Gastrocnemius medialis (tissue), 4 donors: ENCODE data around the gene FLT4. TPM values are rescaled to one million over a fixed set of nuclear protein-coding genes. Genes with fewer than 3 reads are reported as not detected.

ENCODE experiments used
- ATAC-seq, 2 donors: fragments of 150-250 bp; one replicate each; pipeline ENCODE4 v1.9.1; 2016
- DNase-seq, 2 donors: peaks; one replicate each; pipeline ENCODE4 v3.0.0-alpha.2; 2019
- H3K27ac ChIP-seq, 4 donors: fragments of 200-600 bp; sonication (generic); 1 replicate in 1 of 4; 2 replicates in 3 of 4; pipeline ENCODE4 v1.5.1; 2016 to 2018; ENCODE audit warnings: mild to moderate bottlenecking in 2 of 4, moderate library complexity in 1 of 4
- H3K27me3 ChIP-seq, 3 donors: fragments of 200-600 bp; sonication (generic) in 2 of 3; 1 replicate in 1 of 3; 2 replicates in 2 of 3; pipeline versions ENCODE4 v1.5.1 to v1.6.0; 2016 to 2019; ENCODE audit warnings: mild to moderate bottlenecking in 1 of 3, moderate library complexity in 1 of 3
- H3K36me3 ChIP-seq, 2 donors: fragments of 200-600 bp; sonication (generic) in 1 of 2; one replicate each; pipeline ENCODE4 v1.5.1; 2017 to 2018
- H3K4me1 ChIP-seq, 2 donors: fragments of 200-600 bp; sonication (generic) in 1 of 2; one replicate each; pipeline ENCODE4 v1.5.1; 2016 to 2017; ENCODE audit warnings: mild to moderate bottlenecking in 2 of 2
- H3K4me3 ChIP-seq, 4 donors: fragments of 200-600 bp; sonication (generic) in 3 of 4; 1 replicate in 1 of 4; 2 replicates in 3 of 4; pipeline ENCODE4 v1.5.1; 2016 to 2019; ENCODE audit warnings: mild to moderate bottlenecking in 2 of 4
- H3K9me3 ChIP-seq, 3 donors: fragments of 200-600 bp; sonication (generic) in 2 of 3; 1 replicate in 1 of 3; 2 replicates in 2 of 3; pipeline ENCODE4 v1.5.1; 2016 to 2019
- POLR2A ChIP-seq, 2 donors: fragments of 450-650 bp; IDR thresholded peaks; one replicate each; pipeline ENCODE4 v1.6.1; 2017; ENCODE audit warnings: antibody characterized with exemption in 2 of 2, mild to moderate bottlenecking in 2 of 2, moderate library complexity in 2 of 2
- in situ Hi-C, 4 donors: fragments of 200-750 bp; cut with MboI; loops; one replicate each; pipeline versions ENCODE4 v1.15.0 to v1.8.0; 2017; ENCODE audit warnings: low sequenced_read_pairs in 4 of 4
- intact Hi-C: fragments of 100-400 bp; cut with DNase I; formaldehyde crosslinking; loops from one replicate; pipeline ENCODE4 v1.15.1; 2023; ENCODE audit warnings: low total_unique reads
- total RNA-seq, 4 donors: library from RNA; depleted of rRNA; stranded (reverse); fragments of >200 nt; gene quantifications; one replicate each; pipeline versions ENCODE4 v1.1.0 to v1.2.3, GENCODE V29; 2016
- TF ChIP-seq, protein P1 (sequence below), 5 experiments: fragments of 450-650 bp in 3 of 5; fragments of 200-600 bp in 2 of 5; sonication (generic) in 2 of 5; IDR thresholded peaks in 4 of 5; conservative IDR thresholded peaks in 1 of 5; 1 replicate in 4 of 5; 2 replicates in 1 of 5; pipeline ENCODE4 v1.5.1; 2016 to 2019; ENCODE audit warnings: antibody characterized with exemption in 5 of 5, mild to moderate bottlenecking in 3 of 5, moderate library complexity in 3 of 5

Gene FLT4
- total RNA-seq, 4 donors from 2014 or later: 2.6 to 4.7 (median 2.9) TPM

DNA sequence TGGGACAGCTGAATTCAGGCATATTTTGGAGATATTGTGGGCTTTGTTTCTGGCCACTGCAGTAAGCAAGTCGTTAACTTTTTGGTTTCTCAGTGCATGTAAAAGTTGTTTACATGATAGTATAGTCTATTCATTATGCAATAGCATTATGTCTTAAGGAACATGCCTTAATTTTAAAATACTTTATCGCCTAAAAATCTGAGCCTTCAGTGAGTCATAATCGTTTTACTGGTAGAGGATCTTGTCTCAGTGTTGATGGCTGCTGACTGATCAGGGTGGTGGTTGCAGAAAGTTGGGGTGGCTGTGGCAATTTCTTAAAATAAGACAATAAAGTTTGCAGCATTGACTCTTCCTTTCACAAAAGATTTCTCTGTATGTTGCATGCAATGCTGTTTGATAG, 63.2 kb downstream of the FLT4 start:
- Histone ChIP-seq H3K36me3 (no peaks in the 10 kb centered on the region), H3K27ac (no peak overlapping the region), H3K4me1 (no peaks in the 10 kb centered on the region), H3K4me3 (no peak overlapping the region), H3K9me3 (no peaks in the 10 kb centered on the region), H3K27me3 (peaks cover 14 to 22% (median 19%) of the 10 kb centered on the region in 3 donors)
- intact Hi-C loops: no loop called here
- TF ChIP-seq, protein P1, sequence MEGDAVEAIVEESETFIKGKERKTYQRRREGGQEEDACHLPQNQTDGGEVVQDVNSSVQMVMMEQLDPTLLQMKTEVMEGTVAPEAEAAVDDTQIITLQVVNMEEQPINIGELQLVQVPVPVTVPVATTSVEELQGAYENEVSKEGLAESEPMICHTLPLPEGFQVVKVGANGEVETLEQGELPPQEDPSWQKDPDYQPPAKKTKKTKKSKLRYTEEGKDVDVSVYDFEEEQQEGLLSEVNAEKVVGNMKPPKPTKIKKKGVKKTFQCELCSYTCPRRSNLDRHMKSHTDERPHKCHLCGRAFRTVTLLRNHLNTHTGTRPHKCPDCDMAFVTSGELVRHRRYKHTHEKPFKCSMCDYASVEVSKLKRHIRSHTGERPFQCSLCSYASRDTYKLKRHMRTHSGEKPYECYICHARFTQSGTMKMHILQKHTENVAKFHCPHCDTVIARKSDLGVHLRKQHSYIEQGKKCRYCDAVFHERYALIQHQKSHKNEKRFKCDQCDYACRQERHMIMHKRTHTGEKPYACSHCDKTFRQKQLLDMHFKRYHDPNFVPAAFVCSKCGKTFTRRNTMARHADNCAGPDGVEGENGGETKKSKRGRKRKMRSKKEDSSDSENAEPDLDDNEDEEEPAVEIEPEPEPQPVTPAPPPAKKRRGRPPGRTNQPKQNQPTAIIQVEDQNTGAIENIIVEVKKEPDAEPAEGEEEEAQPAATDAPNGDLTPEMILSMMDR (IDR thresholded peaks at IDR 0.05 in 4 of 5, conservative IDR thresholded peaks at IDR 0.05 in 1 of 5): no peak
- no peak for TF ChIP-seq POLR2A (IDR thresholded peaks at IDR 0.05)
- no peak for ATAC-seq
- no peak for DNase-seq
- in situ Hi-C loops: no loop called here

DNA sequence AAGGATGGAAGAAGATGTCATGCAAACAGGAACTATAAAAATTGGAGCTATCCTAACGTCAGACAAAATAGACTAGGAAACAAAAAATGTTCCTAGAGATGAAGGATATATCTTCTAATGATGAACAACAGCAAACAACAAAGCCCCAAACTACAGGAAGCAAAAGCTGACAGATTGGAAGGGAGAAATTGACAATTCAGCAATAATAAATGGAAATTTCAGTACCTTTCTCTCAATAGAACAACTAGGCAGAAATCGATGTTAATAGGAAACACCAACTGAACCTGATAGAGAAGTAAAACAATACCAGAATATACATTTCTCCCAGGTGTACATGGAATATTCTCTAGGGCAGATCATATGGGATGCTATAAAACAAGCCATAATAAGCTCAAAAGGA, 65.7 kb downstream of the FLT4 start:
- no peak for ATAC-seq
- Histone ChIP-seq H3K4me1 (no peaks in the 10 kb centered on the region), H3K27me3 (no peaks in the 10 kb centered on the region), H3K4me3 (no peak overlapping the region), H3K27ac (no peak overlapping the region), H3K36me3 (no peaks in the 10 kb centered on the region), H3K9me3 (no peaks in the 10 kb centered on the region)
- in situ Hi-C loops: no loop called here
- intact Hi-C loops: no loop called here
- no peak for DNase-seq
- TF ChIP-seq, protein P1 (IDR thresholded peaks at IDR 0.05 in 4 of 5, conservative IDR thresholded peaks at IDR 0.05 in 1 of 5): no peak
- no peak for TF ChIP-seq POLR2A (IDR thresholded peaks at IDR 0.05)

DNA sequence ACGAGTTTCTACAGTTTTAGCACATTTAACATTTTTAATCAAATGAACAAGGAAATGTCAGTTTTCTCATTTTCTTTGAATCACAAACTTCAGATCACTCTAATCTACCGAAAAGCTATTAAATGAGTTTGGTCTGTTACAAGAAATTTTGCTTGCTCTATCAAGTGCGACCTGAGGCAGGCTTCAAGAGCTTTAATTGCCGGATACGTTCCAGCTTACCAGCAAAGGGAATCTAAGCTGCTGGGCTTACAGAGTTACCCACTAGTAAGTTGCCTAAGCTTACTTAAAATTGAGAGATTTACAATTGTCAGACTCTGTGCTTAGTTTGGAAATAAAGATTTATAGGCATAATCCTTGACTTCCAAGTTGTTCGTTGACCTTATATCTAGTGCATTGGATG, 68.7 kb downstream of the FLT4 start:
- Histone ChIP-seq H3K4me1 (no peaks in the 10 kb centered on the region), H3K4me3 (no peak overlapping the region), H3K27ac (no peak overlapping the region), H3K27me3 (no peaks in the 10 kb centered on the region), H3K9me3 (no peaks in the 10 kb centered on the region), H3K36me3 (peaks cover 0 to 19% of the 10 kb centered on the region in 2 donors)
- DNase-seq: no peak
- in situ Hi-C loops (no loop called here), intact Hi-C loops (no loop called here)
- TF ChIP-seq, protein P1 (IDR thresholded peaks at IDR 0.05 in 4 of 5, conservative IDR thresholded peaks at IDR 0.05 in 1 of 5): no peak
- TF ChIP-seq POLR2A (IDR thresholded peaks at IDR 0.05): no peak
- no peak for ATAC-seq

DNA sequence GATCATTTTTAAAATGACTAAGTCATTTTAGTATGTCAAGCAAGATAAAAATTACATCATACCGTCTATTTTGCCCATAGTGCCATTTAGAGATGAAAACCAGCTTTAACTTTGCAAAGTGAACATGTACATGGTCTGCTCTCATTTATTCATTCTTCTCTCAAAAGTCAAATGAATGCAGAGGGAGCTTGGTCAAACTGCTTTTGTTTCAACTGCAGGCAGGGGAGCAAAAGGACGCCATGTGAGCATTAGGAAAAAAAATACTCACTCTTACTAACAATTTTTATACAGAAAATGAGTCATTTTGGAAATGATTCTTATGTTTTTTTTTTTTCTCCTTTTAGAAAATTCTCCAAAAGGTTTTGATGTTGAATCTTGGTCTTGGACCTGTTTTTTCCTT, 73.8 kb downstream of the FLT4 start:
- Histone ChIP-seq H3K36me3 (peaks cover 0 to 50% of the 10 kb centered on the region in 2 donors), H3K9me3 (no peaks in the 10 kb centered on the region), H3K4me1 (no peaks in the 10 kb centered on the region), H3K4me3 (no peak overlapping the region), H3K27me3 (no peaks in the 10 kb centered on the region), H3K27ac (no peak overlapping the region)
- intact Hi-C loops (no loop called here), in situ Hi-C loops (no loop called here)
- no peak for TF ChIP-seq POLR2A (IDR thresholded peaks at IDR 0.05)
- TF ChIP-seq, protein P1 (IDR thresholded peaks at IDR 0.05 in 4 of 5, conservative IDR thresholded peaks at IDR 0.05 in 1 of 5): no peak
- DNase-seq (no peak), ATAC-seq (no peak)

DNA sequence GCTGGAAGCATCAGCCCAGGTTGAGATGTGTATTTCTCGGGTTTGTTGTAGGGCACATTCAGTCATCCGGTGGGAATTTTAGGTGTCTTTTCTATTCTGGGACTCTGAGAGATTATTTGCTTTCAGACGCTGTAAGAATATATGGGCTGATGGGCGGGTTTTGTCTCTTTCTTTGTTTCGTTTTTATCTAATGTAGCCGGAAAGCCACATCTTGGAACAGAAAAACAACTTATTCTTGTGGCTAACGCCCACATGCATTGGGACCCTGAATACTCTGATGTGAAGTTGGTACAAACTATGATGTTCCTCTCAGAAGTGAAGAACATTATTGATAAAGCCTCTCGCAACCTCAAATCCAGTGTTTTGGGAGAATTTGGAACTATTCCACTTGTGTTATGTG, 80.5 kb downstream of the FLT4 start:
- TF ChIP-seq, protein P1 (IDR thresholded peaks at IDR 0.05 in 4 of 5, conservative IDR thresholded peaks at IDR 0.05 in 1 of 5): no peak
- no peak for TF ChIP-seq POLR2A (IDR thresholded peaks at IDR 0.05)
- no peak overlapping the region for H3K4me3 ChIP-seq
- no peaks in the 10 kb centered on the region for H3K9me3 ChIP-seq
- ATAC-seq (no peak), DNase-seq (no peak)
- intact Hi-C loops (no loop called here), in situ Hi-C loops (no loop called here)
- H3K27me3 ChIP-seq: no peaks in the 10 kb centered on the region
- H3K4me1 ChIP-seq: no peaks in the 10 kb centered on the region
- H3K27ac ChIP-seq: no peak overlapping the region
- peaks cover 0 to 57% of the 10 kb centered on the region in 2 donors for H3K36me3 ChIP-seq
